Panc1 (cell line): ENCODE results near the gene COL4A2.

Experiments
- POLR2AphosphoS5 ChIP-seq: IDR thresholded peaks from 2 replicates; pipeline ENCODE4 v1.6.1; 2012; ENCODE audit warnings: mild to moderate bottlenecking, low read depth, low read length, moderate library complexity
- TCF7L2 ChIP-seq: IDR thresholded peaks from 2 replicates; pipeline ENCODE4 v1.6.1; 2011; ENCODE audit warnings: mild to moderate bottlenecking, low read depth, low read length, inconsistent platforms
- TF ChIP-seq, protein P1 (sequence below): fragments of 450-650 bp; IDR thresholded peaks from 2 replicates; pipeline ENCODE4 v1.5.1; 2017; ENCODE audit warnings: mild to moderate bottlenecking
- TF ChIP-seq, protein P2 (sequence below), 2 experiments: IDR thresholded peaks; 2 replicates each; pipeline ENCODE4 v1.6.1; 2011 to 2012; ENCODE audit warnings: low read depth in 2 of 2, control low read depth in 1 of 2, low read length in 1 of 2, mild to moderate bottlenecking in 1 of 2, moderate library complexity in 1 of 2; ENCODE audit not compliant: insufficient read depth in 1 of 2

DNA sequence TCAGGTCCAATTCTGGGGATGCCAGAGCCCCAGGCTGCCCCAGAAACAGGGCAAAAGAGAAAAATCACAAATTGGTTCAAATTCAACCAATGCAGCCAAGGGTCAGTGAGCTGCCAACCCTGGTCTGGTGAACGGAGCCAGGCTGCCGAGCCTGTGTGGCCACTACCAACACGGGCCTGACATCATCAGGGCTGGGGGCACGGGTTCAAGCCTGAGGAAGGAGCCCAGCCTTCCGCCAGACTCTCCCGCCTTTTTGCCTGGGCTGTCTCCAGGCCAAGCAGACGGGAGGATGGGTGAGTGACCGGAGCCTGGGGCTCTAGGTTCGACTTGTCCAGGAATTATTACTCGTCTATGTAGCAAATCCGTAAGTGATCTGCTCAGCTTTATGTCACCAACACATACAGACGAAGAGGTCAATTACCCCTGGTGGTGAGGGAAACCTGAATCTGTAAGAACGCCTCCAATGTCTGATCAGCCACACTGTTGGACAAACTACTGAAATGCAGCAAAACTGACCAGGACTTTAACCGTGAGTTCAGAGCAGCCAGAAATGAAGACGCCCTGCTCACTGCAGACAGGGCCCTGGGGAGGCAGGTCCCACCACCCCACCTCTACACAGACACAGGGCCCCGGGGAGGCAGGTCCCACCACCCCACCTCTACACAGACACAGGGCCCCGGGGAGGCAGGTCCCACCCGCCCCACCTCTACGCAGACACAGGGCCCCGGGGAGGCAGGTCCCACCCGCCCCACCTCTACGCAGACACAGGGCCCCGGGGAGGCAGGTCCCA lies 222.6 kb downstream of the COL4A2 start:
- TF ChIP-seq, protein P1, sequence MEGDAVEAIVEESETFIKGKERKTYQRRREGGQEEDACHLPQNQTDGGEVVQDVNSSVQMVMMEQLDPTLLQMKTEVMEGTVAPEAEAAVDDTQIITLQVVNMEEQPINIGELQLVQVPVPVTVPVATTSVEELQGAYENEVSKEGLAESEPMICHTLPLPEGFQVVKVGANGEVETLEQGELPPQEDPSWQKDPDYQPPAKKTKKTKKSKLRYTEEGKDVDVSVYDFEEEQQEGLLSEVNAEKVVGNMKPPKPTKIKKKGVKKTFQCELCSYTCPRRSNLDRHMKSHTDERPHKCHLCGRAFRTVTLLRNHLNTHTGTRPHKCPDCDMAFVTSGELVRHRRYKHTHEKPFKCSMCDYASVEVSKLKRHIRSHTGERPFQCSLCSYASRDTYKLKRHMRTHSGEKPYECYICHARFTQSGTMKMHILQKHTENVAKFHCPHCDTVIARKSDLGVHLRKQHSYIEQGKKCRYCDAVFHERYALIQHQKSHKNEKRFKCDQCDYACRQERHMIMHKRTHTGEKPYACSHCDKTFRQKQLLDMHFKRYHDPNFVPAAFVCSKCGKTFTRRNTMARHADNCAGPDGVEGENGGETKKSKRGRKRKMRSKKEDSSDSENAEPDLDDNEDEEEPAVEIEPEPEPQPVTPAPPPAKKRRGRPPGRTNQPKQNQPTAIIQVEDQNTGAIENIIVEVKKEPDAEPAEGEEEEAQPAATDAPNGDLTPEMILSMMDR: no peak
- TF ChIP-seq, protein P2, sequence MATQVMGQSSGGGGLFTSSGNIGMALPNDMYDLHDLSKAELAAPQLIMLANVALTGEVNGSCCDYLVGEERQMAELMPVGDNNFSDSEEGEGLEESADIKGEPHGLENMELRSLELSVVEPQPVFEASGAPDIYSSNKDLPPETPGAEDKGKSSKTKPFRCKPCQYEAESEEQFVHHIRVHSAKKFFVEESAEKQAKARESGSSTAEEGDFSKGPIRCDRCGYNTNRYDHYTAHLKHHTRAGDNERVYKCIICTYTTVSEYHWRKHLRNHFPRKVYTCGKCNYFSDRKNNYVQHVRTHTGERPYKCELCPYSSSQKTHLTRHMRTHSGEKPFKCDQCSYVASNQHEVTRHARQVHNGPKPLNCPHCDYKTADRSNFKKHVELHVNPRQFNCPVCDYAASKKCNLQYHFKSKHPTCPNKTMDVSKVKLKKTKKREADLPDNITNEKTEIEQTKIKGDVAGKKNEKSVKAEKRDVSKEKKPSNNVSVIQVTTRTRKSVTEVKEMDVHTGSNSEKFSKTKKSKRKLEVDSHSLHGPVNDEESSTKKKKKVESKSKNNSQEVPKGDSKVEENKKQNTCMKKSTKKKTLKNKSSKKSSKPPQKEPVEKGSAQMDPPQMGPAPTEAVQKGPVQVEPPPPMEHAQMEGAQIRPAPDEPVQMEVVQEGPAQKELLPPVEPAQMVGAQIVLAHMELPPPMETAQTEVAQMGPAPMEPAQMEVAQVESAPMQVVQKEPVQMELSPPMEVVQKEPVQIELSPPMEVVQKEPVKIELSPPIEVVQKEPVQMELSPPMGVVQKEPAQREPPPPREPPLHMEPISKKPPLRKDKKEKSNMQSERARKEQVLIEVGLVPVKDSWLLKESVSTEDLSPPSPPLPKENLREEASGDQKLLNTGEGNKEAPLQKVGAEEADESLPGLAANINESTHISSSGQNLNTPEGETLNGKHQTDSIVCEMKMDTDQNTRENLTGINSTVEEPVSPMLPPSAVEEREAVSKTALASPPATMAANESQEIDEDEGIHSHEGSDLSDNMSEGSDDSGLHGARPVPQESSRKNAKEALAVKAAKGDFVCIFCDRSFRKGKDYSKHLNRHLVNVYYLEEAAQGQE (IDR thresholded peaks at IDR 0.05; ENCODE audit: insufficient read depth in 1 of 2, low read depth in 2 of 2, low read length in 1 of 2): no peak
- no peak for TF ChIP-seq TCF7L2
- TF ChIP-seq POLR2AphosphoS5: no peak
